Stimulated activated CD4-positive, alpha-beta T cell treated with anti-CD3 and anti-CD28 coated beads, TNF-alpha, amount 100 ng/mL, for 48 hours (primary cell): ENCODE measurements around the gene TLE5.
A peak's percentile ranks its signal among the peaks of the same experiment; 100 is the strongest.

Experiments
- DNase-seq, 3 donors: peaks; one replicate each; pipeline ENCODE4 v3.0.0-alpha.2; 2020; ENCODE audit warnings: low read depth in 3 of 3

The TLE5 gene

DNA sequence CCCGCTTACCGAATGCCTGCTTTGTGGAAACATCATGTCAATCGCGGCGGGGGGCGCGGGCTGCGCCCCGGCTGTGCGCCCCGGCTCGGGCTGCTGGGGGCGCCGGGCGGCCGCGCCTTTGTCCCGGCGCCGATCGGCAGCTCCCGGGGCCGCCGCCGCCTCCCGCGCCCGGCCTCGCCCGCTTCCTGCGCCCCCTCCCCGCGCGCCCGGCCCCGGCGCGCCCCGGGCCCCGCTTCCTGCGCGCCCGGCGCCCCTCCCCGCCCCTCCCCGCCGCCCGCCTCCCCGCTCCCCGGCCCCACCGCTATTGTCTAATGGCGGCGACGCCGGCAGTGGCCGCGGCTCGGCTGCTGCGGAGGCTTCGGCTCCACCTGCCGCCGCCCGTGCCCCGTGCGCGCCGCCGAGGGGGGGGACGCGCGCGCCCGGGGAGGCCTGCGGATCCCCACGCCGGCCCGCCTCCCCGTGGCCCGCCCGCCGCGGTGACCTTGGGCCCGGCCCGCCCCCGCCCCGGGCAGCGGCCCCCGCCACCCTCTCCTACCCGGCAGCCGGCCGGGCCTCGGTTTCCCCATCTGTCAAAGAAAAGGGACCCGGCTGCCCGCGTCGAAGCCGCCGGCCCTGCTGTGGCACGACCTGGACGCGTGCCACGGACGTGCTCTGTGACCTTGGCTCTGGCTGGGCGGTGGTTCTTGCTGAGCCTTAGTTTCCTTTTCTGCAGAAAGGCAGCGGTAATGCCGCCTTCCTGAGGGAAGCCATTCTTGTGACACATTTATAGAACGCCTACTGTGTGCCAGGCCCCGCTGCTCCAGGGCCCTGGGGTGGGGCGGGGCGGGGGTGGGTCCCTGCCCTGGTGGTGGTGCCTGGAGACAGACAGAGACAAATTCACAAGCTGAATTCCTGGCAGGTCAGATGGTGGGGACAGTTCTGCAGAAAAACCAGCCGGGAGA, at the start of gene TLE5:
TSS of gene TLE5 (minus strand) at position 331 of the 941 bp plus-strand sequence. CDS start at position 36, 295 bp downstream.
- DNase-seq = peak; percentile 46 to 61 (median 46)

- no peak for DNase-seq
Observed at GRCh38 chr19:3111586-3112247, 49.4 kb upstream of the TLE5 start.

- no peak for DNase-seq
Observed at GRCh38 chr19:3110126-3110825, 48.0 kb upstream of the TLE5 start.

- DNase-seq = no peak
Observed at GRCh38 chr19:3109491-3109890, 47.2 kb upstream of the TLE5 start.

DNA sequence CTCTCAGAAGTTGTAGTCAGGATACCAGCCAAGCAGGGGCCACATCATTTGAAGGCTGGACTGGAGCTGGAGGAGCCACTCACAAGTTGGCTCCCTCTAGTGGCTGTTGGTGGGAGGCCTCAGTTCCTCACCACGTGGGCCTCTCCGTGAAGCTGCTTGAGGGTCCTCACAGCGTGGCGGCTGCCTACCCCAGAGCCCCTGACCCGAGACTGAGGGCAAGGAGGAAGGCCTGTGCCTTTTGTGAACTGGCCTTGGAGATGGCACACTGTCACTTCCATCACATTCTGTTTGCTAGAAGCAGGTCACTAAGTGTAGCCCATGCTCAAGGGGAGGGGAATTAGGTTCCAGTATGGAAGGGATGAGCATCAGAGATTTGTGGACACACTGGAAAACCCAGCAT, 46.5 kb upstream of the TLE5 start:
- DNase-seq = peak; percentile 41 to 56 (median 43)

GRCh38 chr19:3107658-3108057, 45.4 kb upstream of the TLE5 start:
- DNase-seq = no peak

- DNase-seq = no peak
Observed at GRCh38 chr19:3106509-3107141, 44.3 kb upstream of the TLE5 start.

DNA sequence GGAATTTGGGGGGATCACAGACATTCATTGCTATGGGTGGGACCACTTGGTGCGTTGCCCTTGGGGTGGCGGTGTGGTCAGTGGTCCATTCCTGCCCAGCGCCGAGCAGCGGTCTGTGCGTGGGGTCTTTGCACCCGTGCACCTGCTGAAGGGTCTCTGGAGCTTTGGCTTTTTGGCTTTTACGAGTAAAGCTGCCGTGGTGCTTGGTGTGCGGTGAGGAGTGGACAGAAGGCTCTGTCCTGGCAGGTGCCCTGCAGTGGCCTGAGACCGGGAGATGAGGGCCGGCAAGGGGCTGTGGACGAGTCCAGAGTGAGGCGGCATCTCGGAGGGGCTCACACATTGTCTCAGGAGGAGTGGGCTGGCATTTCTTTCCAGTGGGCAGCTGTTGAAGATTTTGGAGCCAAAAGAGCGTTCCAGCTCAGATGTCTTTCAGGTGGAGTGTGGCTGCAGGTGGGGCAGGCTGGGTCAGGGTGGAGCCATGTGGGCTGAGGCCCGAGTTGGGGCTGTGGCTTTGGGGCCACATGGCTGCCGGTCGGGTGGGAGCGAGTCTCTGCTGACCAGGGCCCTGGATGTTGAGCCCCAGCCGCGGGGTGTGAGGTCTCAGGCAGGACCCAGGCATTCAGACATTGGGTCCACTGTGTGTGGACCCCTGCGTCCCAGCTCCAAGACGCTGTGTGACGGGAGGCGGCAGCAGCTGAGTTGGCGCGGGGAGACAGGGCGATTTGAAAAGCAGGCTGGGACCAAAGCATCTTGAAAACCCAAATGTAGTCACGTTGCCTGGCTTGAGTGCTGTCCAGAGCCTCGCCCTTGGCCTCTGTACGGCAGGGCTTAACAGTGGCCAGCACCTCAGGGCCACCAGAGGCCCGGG, 43.6 kb upstream of the TLE5 start:
- DNase-seq = no peak

- DNase-seq = no peak
Observed at GRCh38 chr19:3104708-3104983, 42.4 kb upstream of the TLE5 start.

- DNase-seq = no peak
Observed at GRCh38 chr19:3102239-3103140, 40.2 kb upstream of the TLE5 start.

- no peak for DNase-seq
Observed at GRCh38 chr19:3100747-3101730, 38.7 kb upstream of the TLE5 start.

- no peak for DNase-seq
Observed at GRCh38 chr19:3100331-3100730, 38.0 kb upstream of the TLE5 start.

DNA sequence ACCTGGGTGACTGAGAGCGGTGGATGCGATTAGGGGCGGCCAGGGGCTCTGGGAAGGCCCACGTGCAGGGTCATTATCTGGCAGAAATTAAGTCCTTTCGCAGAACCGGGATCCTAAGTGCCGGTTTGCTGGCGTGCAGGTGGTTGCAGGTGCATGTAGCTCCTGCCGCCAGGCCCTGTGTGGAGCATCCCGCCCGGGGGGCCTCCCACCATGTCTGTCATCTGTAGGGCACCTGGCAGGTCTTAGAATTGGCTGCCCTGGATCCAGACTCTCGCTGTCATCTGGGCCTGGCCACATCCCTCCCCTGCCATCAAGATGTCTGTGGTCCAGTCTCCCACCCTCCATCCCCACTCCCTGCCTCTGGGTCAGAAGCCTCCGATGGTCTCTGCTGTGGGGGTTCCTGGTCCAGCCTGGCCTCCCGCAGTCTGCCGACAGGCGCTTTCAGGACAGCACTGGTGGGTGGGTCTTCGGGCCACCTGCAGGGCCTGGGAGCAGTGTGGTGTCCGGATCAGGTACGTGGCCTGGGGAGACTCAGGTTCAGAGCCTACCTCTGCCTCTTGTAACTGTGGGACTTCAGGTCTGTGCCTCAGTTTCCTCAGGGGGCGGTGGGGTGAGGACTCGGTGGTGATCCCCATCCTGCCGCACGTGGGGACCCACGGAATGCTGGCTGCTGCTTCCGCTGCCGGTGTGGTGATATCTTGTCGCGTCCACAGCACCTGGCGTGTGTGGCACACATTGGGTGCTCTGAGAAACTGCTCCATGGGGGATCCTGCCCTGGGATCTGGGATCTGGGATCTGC, 37.3 kb upstream of the TLE5 start:
- no peak for DNase-seq

DNA sequence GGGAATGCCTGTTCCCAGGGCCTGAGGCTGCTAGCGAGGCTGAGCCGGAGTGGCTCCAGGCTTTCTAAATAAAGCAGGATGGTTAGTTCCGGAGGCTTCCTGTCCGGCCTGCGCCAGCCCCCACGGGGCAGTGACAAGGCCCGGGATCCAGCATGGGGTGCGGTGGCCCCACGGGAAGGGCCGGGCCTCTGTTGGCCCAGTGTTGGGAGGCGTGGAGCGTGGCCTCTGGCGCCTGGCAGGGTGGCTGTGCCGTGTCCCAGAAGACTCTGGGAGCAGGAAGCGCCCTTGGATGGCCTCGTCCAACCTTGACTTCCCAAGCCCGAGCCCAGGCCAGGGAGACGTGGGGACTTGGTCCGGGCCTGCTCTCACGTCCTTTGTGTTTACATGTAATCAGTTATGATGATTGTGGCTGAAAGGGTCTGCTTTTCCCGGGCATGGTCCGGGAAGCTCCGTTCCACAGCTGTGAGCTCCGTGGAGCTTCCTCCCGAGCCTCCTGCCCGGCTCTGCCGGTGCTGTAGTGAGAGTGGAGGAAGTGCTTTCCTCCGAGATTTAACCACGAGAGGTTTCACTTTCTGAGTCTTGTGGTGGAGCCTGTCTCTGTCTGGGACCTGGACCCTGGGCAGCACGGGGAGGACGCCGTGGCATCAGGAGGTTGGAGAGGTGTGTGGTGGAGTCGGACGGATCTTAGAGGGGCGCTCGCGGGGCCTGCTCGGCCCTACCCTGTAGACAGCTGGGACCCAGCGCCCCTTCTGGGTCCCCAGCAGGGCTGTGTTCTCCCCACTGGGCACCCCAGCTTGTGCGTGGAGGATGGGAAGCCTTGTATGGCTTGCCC, 36.4 kb upstream of the TLE5 start:
- DNase-seq = no peak

DNA sequence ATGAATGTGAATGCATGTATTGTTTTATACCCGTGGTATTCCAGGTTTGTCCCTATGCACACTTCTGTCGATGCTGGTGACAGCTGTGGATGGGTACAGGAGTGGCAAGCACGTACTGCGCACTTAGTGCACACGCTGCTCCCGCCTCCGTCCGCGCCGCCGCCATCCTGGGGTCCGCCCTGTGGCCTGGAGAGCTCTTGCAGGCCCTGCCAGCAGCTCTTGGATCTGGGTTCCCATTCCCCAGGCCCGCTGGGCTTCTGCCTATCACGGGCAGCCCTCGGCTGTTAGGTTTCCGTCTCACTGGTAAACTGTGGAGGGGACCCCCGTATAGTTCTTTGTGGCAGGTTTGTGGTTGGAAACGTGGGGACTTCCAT, 35.8 kb upstream of the TLE5 start:
- DNase-seq = no peak

DNA sequence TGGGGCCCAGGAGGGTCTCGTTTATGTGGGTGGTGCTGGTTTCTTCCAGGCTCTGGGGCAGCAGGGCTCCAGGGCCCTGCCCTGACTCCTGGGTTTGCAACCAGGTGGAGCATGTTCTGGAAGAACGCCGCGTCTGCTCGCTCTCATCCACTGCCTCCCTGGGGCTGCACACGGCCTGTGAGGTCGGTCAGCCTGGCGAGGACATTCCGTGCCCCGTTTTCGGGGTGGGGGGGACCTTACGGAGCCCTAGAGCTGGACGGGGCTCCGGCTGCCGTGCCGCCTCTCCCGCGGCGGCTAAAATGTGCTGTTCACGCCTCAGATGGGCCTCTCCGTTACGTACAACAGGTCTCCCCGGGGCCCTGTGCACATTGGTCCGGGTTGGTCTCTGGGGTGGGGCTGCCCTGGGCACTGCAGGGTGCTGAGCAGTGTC, 35.2 kb upstream of the TLE5 start:
- no peak for DNase-seq

DNA sequence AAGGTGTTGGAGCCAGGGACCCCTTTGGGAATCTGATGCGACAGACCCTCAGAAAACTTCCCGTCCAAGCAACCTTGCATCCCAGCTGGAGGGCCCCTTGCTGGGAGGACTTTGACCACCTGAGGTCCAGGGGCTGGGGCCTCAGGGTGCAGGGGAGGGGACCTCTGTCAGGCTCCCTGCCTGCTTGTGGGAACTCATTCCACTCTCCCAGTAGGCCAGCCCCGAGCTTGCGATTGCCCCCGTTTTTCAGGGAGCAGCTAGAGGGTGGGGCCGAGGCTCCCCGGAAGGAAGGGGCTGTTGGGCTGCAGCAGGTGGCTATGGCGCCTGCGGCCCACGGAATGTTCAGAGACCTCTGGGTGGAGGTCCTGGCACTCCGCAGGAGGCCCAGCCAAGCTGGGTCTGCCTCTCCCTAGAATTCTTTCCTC, 34.6 kb upstream of the TLE5 start:
- DNase-seq = no peak
